ENCODE results near the gene GBX1. TPM values are rescaled to one million over a fixed set of nuclear protein-coding genes. Genes with fewer than 3 reads are reported as not detected.

The GBX1 gene
- total RNA-seq, 2 experiments from 2014 or later, result not detected

DNA sequence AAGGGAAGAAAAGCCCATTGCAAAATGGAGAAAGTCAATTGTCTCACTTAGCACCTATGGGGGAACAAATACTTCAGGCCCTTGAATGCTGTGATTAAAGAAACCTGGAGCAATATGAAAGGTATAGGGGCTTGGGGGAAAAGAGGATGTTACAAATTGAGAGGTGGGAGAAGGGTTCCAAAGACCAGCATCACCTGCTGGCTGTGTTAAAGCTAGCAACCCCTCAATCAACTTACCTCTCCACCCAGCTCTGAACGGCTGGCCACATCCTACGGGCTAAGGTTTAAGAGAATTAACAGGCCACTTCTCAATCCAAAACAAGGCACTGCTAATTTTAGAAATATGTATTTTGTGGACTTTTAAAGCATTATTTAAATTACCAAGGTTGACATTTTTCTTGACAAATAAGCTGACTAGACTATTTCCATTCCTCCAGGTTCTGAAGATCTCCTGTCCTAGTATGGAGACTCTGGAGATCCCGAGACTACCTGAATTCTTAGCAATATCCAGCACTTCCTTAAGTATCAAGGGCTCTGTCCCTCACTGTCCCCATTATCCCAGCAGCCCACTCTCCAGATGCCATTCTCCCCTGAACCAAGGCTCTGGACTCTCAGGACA lies 43.8 kb upstream of the GBX1 start:
- TF ChIP-seq, protein P1, sequence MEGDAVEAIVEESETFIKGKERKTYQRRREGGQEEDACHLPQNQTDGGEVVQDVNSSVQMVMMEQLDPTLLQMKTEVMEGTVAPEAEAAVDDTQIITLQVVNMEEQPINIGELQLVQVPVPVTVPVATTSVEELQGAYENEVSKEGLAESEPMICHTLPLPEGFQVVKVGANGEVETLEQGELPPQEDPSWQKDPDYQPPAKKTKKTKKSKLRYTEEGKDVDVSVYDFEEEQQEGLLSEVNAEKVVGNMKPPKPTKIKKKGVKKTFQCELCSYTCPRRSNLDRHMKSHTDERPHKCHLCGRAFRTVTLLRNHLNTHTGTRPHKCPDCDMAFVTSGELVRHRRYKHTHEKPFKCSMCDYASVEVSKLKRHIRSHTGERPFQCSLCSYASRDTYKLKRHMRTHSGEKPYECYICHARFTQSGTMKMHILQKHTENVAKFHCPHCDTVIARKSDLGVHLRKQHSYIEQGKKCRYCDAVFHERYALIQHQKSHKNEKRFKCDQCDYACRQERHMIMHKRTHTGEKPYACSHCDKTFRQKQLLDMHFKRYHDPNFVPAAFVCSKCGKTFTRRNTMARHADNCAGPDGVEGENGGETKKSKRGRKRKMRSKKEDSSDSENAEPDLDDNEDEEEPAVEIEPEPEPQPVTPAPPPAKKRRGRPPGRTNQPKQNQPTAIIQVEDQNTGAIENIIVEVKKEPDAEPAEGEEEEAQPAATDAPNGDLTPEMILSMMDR (IDR thresholded peaks at IDR 0.05), result no peak
- H3K36me3 Mint-ChIP-seq (ENCODE audit: low read depth), result peaks cover 30% of the 10 kb centered on the region
- DNase-seq (no peak), ATAC-seq (no peak)
- CTCF ChIA-PET, result interaction anchor here (2.0 kb wide), 1 partner anchor 33 kb away, joined by 6 read pairs; no protein-coding TSS in a partner anchor
- no peak overlapping the region for H3K27ac Mint-ChIP-seq
- H3K9me3 Mint-ChIP-seq, result no peaks in the 10 kb centered on the region
- POLR2A ChIA-PET, result interaction anchor here (0.7 to 5.7 kb wide), 5 partner anchors 8 to 51 kb away, joined by 3 to 22 read pairs (median 4); partner anchors contain the start of genes ABCF2 and CHPF2
- intact Hi-C loops (cut with micrococcal nuclease), result no loop called here
- H3K27me3 Mint-ChIP-seq, result no peaks in the 10 kb centered on the region
- H3K4me1 Mint-ChIP-seq (ENCODE audit: low read depth), result peaks cover 18% of the 10 kb centered on the region
- no peak overlapping the region for H3K4me3 Mint-ChIP-seq

DNA sequence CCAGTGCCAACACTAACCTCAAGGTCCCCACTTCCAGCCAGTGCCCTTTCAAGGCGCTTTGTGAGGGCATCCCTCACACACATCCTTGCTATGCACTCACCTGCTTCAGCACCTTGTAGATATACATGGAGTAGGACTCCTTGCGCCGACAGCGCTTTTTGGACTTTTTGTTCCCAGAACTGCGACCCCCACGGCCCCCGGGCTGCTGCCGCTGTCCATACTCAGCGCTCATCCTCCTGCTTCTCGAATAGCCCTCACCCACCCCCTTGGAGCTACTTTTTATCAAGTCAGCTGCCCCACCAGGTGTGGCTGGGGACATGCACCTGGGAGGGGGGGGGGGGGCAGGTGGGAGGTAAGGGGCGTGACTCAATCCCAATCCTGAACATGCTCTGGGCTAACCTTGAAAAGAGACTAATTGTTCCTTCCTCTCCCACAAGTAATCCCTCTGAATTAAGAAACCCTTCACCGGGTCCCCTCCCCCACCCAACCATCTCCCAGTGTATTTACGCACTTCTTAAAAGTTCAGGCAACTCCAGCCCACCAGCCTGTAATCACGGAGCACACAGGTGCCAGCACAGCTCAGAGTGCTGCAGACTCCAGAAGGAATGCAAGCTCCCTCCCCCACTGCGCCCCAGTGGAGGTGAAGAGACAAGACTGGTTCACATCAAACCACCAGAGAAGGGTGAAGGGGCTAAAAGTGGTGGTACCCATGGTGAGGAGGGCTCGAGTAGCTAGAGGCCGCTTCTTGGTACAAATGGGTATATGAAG lies 42.8 kb upstream of the GBX1 start, which contains the start of gene H2BK1:
Gene H2BK1 (minus strand): TSS at position 402 of the 768 bp plus-strand sequence. CDS start 170 bp downstream, at position 232.
- POLR2A ChIA-PET, result interaction anchor here (1.1 to 5.7 kb wide), 3 partner anchors 9 to 16 kb away, joined by 3 to 22 read pairs (median 6); partner anchors contain the start of gene ABCF2
- H3K9me3 Mint-ChIP-seq, result no peaks in the 10 kb centered on the region
- intact Hi-C loops (cut with micrococcal nuclease), result no loop called here
- CTCF ChIA-PET, result interaction anchor here (1.6 to 2.0 kb wide), 2 partner anchors 34 kb away, joined by 6 read pairs; no protein-coding TSS in a partner anchor
- peaks cover 24% of the 10 kb centered on the region for H3K36me3 Mint-ChIP-seq (ENCODE audit: low read depth)
- H3K4me3 Mint-ChIP-seq, result no peak within 1 kb of the TSS
- H3K27me3 Mint-ChIP-seq, result no peaks in the 10 kb centered on the region
- H3K27ac Mint-ChIP-seq, result no peak within 1 kb of the TSS
- TF ChIP-seq, protein P1 (IDR thresholded peaks at IDR 0.05), result no peak
- no peak for ATAC-seq
- no peak for DNase-seq
- H3K4me1 Mint-ChIP-seq (ENCODE audit: low read depth), result peaks cover 20% of the 10 kb centered on the region

DNA sequence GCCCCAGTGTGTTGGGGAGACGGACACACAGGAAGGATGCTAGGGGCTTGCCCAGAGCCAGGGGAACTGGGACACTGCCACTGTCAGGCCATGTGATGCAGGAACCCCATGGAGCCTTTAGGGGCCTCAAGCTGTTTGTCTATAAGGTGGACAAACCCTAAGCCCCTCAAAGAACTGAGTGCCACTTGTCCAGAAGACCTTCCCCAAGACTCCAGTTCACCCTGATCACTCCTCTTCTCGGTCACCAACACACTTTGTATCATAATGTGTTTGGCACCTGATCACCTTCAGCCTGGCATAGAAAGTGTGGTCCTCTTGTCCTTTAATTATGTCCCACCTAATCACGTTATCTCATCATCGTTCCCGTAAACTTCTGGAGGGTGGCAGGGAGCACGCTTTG lies 42.1 kb upstream of the GBX1 start:
- peaks cover 17% of the 10 kb centered on the region for H3K36me3 Mint-ChIP-seq (ENCODE audit: low read depth)
- CTCF ChIA-PET, result interaction anchor here (0.9 to 1.6 kb wide), 2 partner anchors 34 to 36 kb away, joined by 3 to 6 read pairs; no protein-coding TSS in a partner anchor
- peaks cover 20% of the 10 kb centered on the region for H3K4me1 Mint-ChIP-seq (ENCODE audit: low read depth)
- H3K9me3 Mint-ChIP-seq, result no peaks in the 10 kb centered on the region
- H3K27ac Mint-ChIP-seq, result no peak overlapping the region
- DNase-seq (no peak), ATAC-seq (no peak)
- POLR2A ChIA-PET, result interaction anchor here (1.0 to 5.7 kb wide), 2 partner anchors 12 to 17 kb away, joined by 3 to 22 read pairs; partner anchors contain the start of gene ABCF2
- H3K27me3 Mint-ChIP-seq, result no peaks in the 10 kb centered on the region
- intact Hi-C loops (cut with micrococcal nuclease), result no loop called here
- no peak overlapping the region for H3K4me3 Mint-ChIP-seq
- TF ChIP-seq, protein P1 (IDR thresholded peaks at IDR 0.05), result no peak

DNA sequence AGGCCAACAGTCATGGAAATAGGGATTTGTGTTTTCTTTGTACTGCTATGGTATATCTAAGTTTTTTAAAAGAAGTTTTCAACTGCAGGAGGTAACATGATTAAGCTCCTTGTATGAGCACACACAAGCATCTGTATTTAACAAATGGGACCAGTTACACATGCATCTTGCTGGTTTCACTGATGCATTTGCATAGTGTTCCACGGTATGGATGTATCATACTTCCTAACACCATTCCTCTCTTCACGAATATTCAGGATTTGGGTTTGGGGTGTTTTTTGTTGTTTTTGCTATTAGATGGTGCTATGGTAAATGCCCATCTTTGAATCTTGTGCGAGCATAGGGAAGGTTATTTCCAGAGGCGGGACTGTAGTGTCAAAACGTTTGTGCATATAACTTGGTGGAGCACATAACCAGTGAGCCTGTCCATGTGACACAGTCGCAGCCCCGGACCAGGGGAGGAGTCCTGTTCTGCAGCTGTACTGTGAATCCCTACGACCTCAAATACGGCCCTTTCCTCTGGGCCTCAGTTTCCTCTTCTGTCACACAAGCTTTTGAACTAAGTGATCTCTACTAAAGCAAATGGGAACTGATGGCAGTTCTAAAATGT lies 40.9 kb upstream of the GBX1 start:
- Mint-ChIP-seq H3K9me3 (no peaks in the 10 kb centered on the region), H3K4me3 (no peak overlapping the region), H3K36me3 (ENCODE audit: low read depth) (peaks cover 10% of the 10 kb centered on the region), H3K27me3 (no peaks in the 10 kb centered on the region), H3K4me1 (ENCODE audit: low read depth) (peaks cover 20% of the 10 kb centered on the region), H3K27ac (no peak overlapping the region)
- ChIA-PET POLR2A (interaction anchor here (1.0 to 5.7 kb wide), 2 partner anchors 18 to 36 kb away, joined by 3 to 22 read pairs; partner anchors contain the start of gene ABCF2), CTCF (interaction anchor here (1.6 to 2.2 kb wide), 3 partner anchors 18 to 36 kb away, joined by 4 to 11 read pairs (median 6); partner anchors contain the start of gene ABCF2)
- ATAC-seq (no peak), DNase-seq (no peak)
- intact Hi-C loops (cut with micrococcal nuclease), result no loop called here
- TF ChIP-seq, protein P1 (IDR thresholded peaks at IDR 0.05), result no peak
